ENCODE results near the gene TIMELESS.
"Not testable (repeated sequence)": the region's sequence is repeated elsewhere in the genome, so short reads cannot be mapped to it uniquely, and the experiment has no call there.

Gene TIMELESS

GRCh38 chr12:56461235-56462159 lies 12.3 kb upstream of the TIMELESS start:
- no peak for DNase-seq

GRCh38 chr12:56457817-56458216 lies 8.6 kb upstream of the TIMELESS start:
- DNase-seq = no peak

- DNase-seq = no peak
Observed at GRCh38 chr12:56454557-56454956, 5.3 kb upstream of the TIMELESS start, which contains the start of gene MIP. TSS of gene MIP (minus strand) at chr12:56454657. CDS start at chr12:56454613, 44 bp downstream.

- DNase-seq = no peak
Observed at GRCh38 chr12:56451147-56451546, 1.9 kb upstream of the TIMELESS start.

- DNase-seq = no peak
Observed at GRCh38 chr12:56450241-56450640, 1.0 kb upstream of the TIMELESS start.

GRCh38 chr12:56449622-56449984 lies 377 bp upstream of the TIMELESS start:
- no peak for DNase-seq

- not testable (repeated sequence) for DNase-seq
Observed at GRCh38 chr12:56443208-56443607, 6.0 kb downstream of the TIMELESS start.

GRCh38 chr12:56437430-56438176 lies 11.6 kb downstream of the TIMELESS start:
- no peak for DNase-seq

- DNase-seq = no peak
Observed at GRCh38 chr12:56434828-56435227, 14.4 kb downstream of the TIMELESS start.

- DNase-seq = no peak
Observed at GRCh38 chr12:56431850-56432249, 17.4 kb downstream of the TIMELESS start.

GRCh38 chr12:56431288-56431687 lies 17.9 kb downstream of the TIMELESS start:
- no peak for DNase-seq

GRCh38 chr12:56425940-56426438 lies 23.2 kb downstream of the TIMELESS start:
- no peak for DNase-seq

GRCh38 chr12:56425193-56425592 lies 24.0 kb downstream of the TIMELESS start:
- no peak for DNase-seq

GRCh38 chr12:56420411-56420810 lies 28.8 kb downstream of the TIMELESS start:
- no peak for DNase-seq

- DNase-seq = no peak
Observed at GRCh38 chr12:56417739-56418138, 31.5 kb downstream of the TIMELESS start.

- no peak for DNase-seq
Observed at GRCh38 chr12:56414401-56414800, 34.8 kb downstream of the TIMELESS start.

GRCh38 chr12:56413392-56413791 lies 35.8 kb downstream of the TIMELESS start:
- no peak for DNase-seq

GRCh38 chr12:56411781-56412639 lies 37.2 kb downstream of the TIMELESS start:
- no peak for DNase-seq

GRCh38 chr12:56410768-56411167 lies 38.5 kb downstream of the TIMELESS start:
- no peak for DNase-seq

- no peak for DNase-seq
Observed at GRCh38 chr12:56408799-56409417, 40.3 kb downstream of the TIMELESS start.

GRCh38 chr12:56404227-56404626 lies 45.0 kb downstream of the TIMELESS start:
- DNase-seq = not testable (repeated sequence)

GRCh38 chr12:56401612-56402011 lies 47.6 kb downstream of the TIMELESS start:
- DNase-seq = not testable (repeated sequence)
